H1 (cell line): ENCODE measurements around the gene TMEM45A.
"Not testable (repeated sequence)": the region's sequence is repeated elsewhere in the genome, so short reads cannot be mapped to it uniquely, and the experiment has no call there.

Source experiments
- CEBPB ChIP-seq: IDR thresholded peaks from 2 replicates; pipeline ENCODE4 v1.6.1; 2012; ENCODE audit warnings: low read depth, low read length
- CREB1 ChIP-seq: IDR thresholded peaks from 2 replicates; pipeline ENCODE4 v1.6.1; 2012; ENCODE audit warnings: inconsistent platforms
- CTCF ChIP-seq, 3 experiments: IDR thresholded peaks; 1 replicate in 2 of 3; 2 replicates in 1 of 3; pipeline versions ENCODE4 v1.5.1 to v1.6.1; 2011; ENCODE audit warnings: low read length in 3 of 3, mild to moderate bottlenecking in 3 of 3, inconsistent platforms in 2 of 3, low read depth in 1 of 3, moderate library complexity in 1 of 3; ENCODE audit not compliant: insufficient read depth in 1 of 3; ENCODE audit errors: control extremely low read depth in 1 of 3
- EP300 ChIP-seq, 2 experiments: IDR thresholded peaks; 1 replicate in 1 of 2; 2 replicates in 1 of 2; pipeline ENCODE4 v1.6.1; 2011 to 2012; ENCODE audit warnings: low read depth in 2 of 2, low read length in 2 of 2, mild to moderate bottlenecking in 2 of 2, borderline replicate concordance in 1 of 2, inconsistent platforms in 1 of 2, moderate library complexity in 1 of 2
- EZH2 ChIP-seq: fragments of 200-600 bp; sonication (generic); IDR thresholded peaks from 2 replicates; pipeline ENCODE4 v1.7.1; 2012; ENCODE audit warnings: low read depth, mild to moderate bottlenecking, moderate library complexity, low read length, inconsistent platforms; ENCODE audit not compliant: severe bottlenecking
- MAFK ChIP-seq: IDR thresholded peaks from 2 replicates; pipeline ENCODE4 v1.6.1; 2012; ENCODE audit warnings: low read depth, mild to moderate bottlenecking, improper control_type of control experiment, low read length
- MAX ChIP-seq: IDR thresholded peaks from 2 replicates; pipeline ENCODE4 v1.6.1; 2012; ENCODE audit warnings: inconsistent platforms
- POLR2A ChIP-seq, 2 experiments: IDR thresholded peaks; 1 replicate in 1 of 2; 2 replicates in 1 of 2; pipeline ENCODE4 v1.6.1; 2011; ENCODE audit warnings: low read depth in 2 of 2, low read length in 2 of 2, mild to moderate bottlenecking in 2 of 2; ENCODE audit errors: control extremely low read depth in 1 of 2
- POLR2AphosphoS5 ChIP-seq: IDR thresholded peaks from 2 replicates; pipeline ENCODE4 v1.6.1; 2011; ENCODE audit warnings: low read depth, low read length
- SUZ12 ChIP-seq: fragments of 200-600 bp; sonication (generic); IDR thresholded peaks from 2 replicates; pipeline ENCODE4 v1.6.1; 2012; ENCODE audit warnings: mild to moderate bottlenecking, inconsistent platforms, low read length, moderate library complexity, mixed read lengths
- TAF1 ChIP-seq: IDR thresholded peaks from 2 replicates; pipeline ENCODE4 v1.6.1; 2011; ENCODE audit warnings: mild to moderate bottlenecking, low read depth, low read length
- TF ChIP-seq, protein P1 (sequence below): IDR thresholded peaks from 2 replicates; pipeline ENCODE4 v1.6.1; 2012; ENCODE audit warnings: inconsistent platforms
- TF ChIP-seq, protein P2 (sequence below): IDR thresholded peaks from 2 replicates; pipeline ENCODE4 v1.6.1; 2011; ENCODE audit warnings: low read depth, mild to moderate bottlenecking, low read length; ENCODE audit not compliant: insufficient read depth

GRCh38 chr3:100447067-100447466 is 45.4 kb upstream of the TMEM45A start:
- not testable (repeated sequence) for TF ChIP-seq CTCF (IDR thresholded peaks at IDR 0.05; ENCODE audit: control extremely low read depth in 1 of 3, insufficient read depth in 1 of 3, low read depth in 1 of 3, low read length in 3 of 3); TAF1; POLR2AphosphoS5; POLR2A (IDR thresholded peaks at IDR 0.05; ENCODE audit: control extremely low read depth in 1 of 2, low read depth in 2 of 2, low read length in 2 of 2); MAX; CEBPB; CREB1; EZH2; MAFK; EP300 (IDR thresholded peaks at IDR 0.05; ENCODE audit: borderline replicate concordance in 1 of 2, low read depth in 2 of 2, low read length in 2 of 2); SUZ12
- TF ChIP-seq, protein P1, sequence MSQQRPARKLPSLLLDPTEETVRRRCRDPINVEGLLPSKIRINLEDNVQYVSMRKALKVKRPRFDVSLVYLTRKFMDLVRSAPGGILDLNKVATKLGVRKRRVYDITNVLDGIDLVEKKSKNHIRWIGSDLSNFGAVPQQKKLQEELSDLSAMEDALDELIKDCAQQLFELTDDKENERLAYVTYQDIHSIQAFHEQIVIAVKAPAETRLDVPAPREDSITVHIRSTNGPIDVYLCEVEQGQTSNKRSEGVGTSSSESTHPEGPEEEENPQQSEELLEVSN: not testable (repeated sequence)
- TF ChIP-seq, protein P2, sequence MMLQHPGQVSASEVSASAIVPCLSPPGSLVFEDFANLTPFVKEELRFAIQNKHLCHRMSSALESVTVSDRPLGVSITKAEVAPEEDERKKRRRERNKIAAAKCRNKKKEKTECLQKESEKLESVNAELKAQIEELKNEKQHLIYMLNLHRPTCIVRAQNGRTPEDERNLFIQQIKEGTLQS: not testable (repeated sequence)
